A673 (cell line): ENCODE data around the gene PCDHA9.

Experiments
- EZH2 ChIP-seq: fragments of 200-600 bp; sonication (generic); IDR thresholded peaks from 2 replicates; pipeline ENCODE4 v1.6.1; 2017; ENCODE audit warnings: borderline replicate concordance, low read depth, mild to moderate bottlenecking, mixed read lengths, antibody characterized with exemption, low read length; ENCODE audit not compliant: poor library complexity, severe bottlenecking
- TF ChIP-seq, protein P1 (sequence below): fragments of 300-800, 200-600 bp; sonication (generic); conservative IDR thresholded peaks from 2 replicates; pipeline ENCODE4 v1.5.1; 2017; ENCODE audit warnings: low read depth, mild to moderate bottlenecking, antibody characterized with exemption, low read length, moderate library complexity, mixed read lengths

GRCh38 chr5:140822281-140822629 is 25.9 kb upstream of the PCDHA9 start:
- no peak for TF ChIP-seq EZH2
- TF ChIP-seq, protein P1, sequence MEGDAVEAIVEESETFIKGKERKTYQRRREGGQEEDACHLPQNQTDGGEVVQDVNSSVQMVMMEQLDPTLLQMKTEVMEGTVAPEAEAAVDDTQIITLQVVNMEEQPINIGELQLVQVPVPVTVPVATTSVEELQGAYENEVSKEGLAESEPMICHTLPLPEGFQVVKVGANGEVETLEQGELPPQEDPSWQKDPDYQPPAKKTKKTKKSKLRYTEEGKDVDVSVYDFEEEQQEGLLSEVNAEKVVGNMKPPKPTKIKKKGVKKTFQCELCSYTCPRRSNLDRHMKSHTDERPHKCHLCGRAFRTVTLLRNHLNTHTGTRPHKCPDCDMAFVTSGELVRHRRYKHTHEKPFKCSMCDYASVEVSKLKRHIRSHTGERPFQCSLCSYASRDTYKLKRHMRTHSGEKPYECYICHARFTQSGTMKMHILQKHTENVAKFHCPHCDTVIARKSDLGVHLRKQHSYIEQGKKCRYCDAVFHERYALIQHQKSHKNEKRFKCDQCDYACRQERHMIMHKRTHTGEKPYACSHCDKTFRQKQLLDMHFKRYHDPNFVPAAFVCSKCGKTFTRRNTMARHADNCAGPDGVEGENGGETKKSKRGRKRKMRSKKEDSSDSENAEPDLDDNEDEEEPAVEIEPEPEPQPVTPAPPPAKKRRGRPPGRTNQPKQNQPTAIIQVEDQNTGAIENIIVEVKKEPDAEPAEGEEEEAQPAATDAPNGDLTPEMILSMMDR = no peak
